Measurements from ENCODE around the gene FOXK2.

Gene FOXK2

GRCh38 chr17:82611140-82612058 is 91.9 kb downstream of the FOXK2 start:
- no peak for DNase-seq

- no peak for DNase-seq
These were observed 94.0 kb downstream of the FOXK2 start for GRCh38 chr17:82613283-82614094.

- DNase-seq, result no peak
These were observed 94.6 kb downstream of the FOXK2 start for GRCh38 chr17:82614095-82614631.

- no peak for DNase-seq
These were observed 95.8 kb downstream of the FOXK2 start for GRCh38 chr17:82615084-82616020.

- DNase-seq, result no peak
These were observed 96.6 kb downstream of the FOXK2 start for GRCh38 chr17:82616021-82616711.

- DNase-seq, result no peak
These were observed 99.7 kb downstream of the FOXK2 start for GRCh38 chr17:82619211-82619610.

- DNase-seq, result no peak
These were observed 100.1 kb downstream of the FOXK2 start for GRCh38 chr17:82619641-82620040.

GRCh38 chr17:82623707-82624106 is 104.2 kb downstream of the FOXK2 start:
- no peak for DNase-seq

- peak in 1 of 2 experiments; percentile 22 for DNase-seq
These were observed 107.9 kb downstream of the FOXK2 start for GRCh38 chr17:82627405-82627804.

- no peak for DNase-seq
These were observed 110.2 kb downstream of the FOXK2 start for GRCh38 chr17:82629748-82630147.

- no peak for DNase-seq
These were observed 110.7 kb downstream of the FOXK2 start for GRCh38 chr17:82630212-82630611.

GRCh38 chr17:82631544-82631943 is 112.0 kb downstream of the FOXK2 start:
- no peak for DNase-seq

GRCh38 chr17:82632451-82632850 is 112.9 kb downstream of the FOXK2 start:
- DNase-seq, result no peak

GRCh38 chr17:82633343-82633742 is 113.8 kb downstream of the FOXK2 start:
- no peak for DNase-seq

- DNase-seq, result no peak
These were observed 117.4 kb downstream of the FOXK2 start for GRCh38 chr17:82636626-82637598.

- no peak for DNase-seq
These were observed 118.7 kb downstream of the FOXK2 start for GRCh38 chr17:82638183-82638773.

- no peak for DNase-seq
These were observed 120.1 kb downstream of the FOXK2 start for GRCh38 chr17:82639628-82640027.

GRCh38 chr17:82640036-82640435 is 120.5 kb downstream of the FOXK2 start:
- DNase-seq, result no peak

GRCh38 chr17:82642022-82642421 is 122.5 kb downstream of the FOXK2 start:
- no peak for DNase-seq

GRCh38 chr17:82644148-82644547 is 124.6 kb downstream of the FOXK2 start:
- no peak for DNase-seq

All from NCI-H2081 (cell line).